Fibroblast of skin of left biceps (primary cell): ENCODE measurements around the gene TBX21.

ENCODE experiments used
- DNase-seq, 2 experiments: peaks; one replicate each; pipeline ENCODE4 v3.0.0-alpha.2; 2013; ENCODE audit warnings: low read depth in 2 of 2

The TBX21 gene

GRCh38 chr17:47713980-47714700 is 18.9 kb upstream of the TBX21 start:
- no peak for DNase-seq

GRCh38 chr17:47714773-47715396 is 18.2 kb upstream of the TBX21 start:
- DNase-seq = no peak

- no peak for DNase-seq
Observed at GRCh38 chr17:47715669-47716325, 17.2 kb upstream of the TBX21 start.

GRCh38 chr17:47716375-47716774 is 16.7 kb upstream of the TBX21 start:
- no peak for DNase-seq

GRCh38 chr17:47717261-47717697 is 15.8 kb upstream of the TBX21 start:
- DNase-seq = no peak

GRCh38 chr17:47717979-47718621 is 14.9 kb upstream of the TBX21 start:
- no peak for DNase-seq

GRCh38 chr17:47718634-47719405 is 14.2 kb upstream of the TBX21 start:
- no peak for DNase-seq

GRCh38 chr17:47719411-47720152 is 13.5 kb upstream of the TBX21 start:
- peak; percentile 36 to 41 for DNase-seq

GRCh38 chr17:47720196-47720595 is 12.8 kb upstream of the TBX21 start:
- DNase-seq = no peak

- no peak for DNase-seq
Observed at GRCh38 chr17:47720754-47721533, 12.1 kb upstream of the TBX21 start.

- no peak for DNase-seq
Observed at GRCh38 chr17:47721725-47722124, 11.3 kb upstream of the TBX21 start.

GRCh38 chr17:47724705-47725104 is 8.3 kb upstream of the TBX21 start:
- no peak for DNase-seq

- DNase-seq = no peak
Observed at GRCh38 chr17:47725446-47726111, 7.5 kb upstream of the TBX21 start.

GRCh38 chr17:47726796-47727703 is 6.0 kb upstream of the TBX21 start:
- no peak for DNase-seq

GRCh38 chr17:47727704-47728036 is 5.4 kb upstream of the TBX21 start:
- DNase-seq = no peak

- DNase-seq = no peak
Observed at GRCh38 chr17:47728214-47728877, 4.7 kb upstream of the TBX21 start.

GRCh38 chr17:47729476-47729875 is 3.6 kb upstream of the TBX21 start:
- DNase-seq = no peak

GRCh38 chr17:47730681-47731080 is 2.4 kb upstream of the TBX21 start:
- DNase-seq = no peak
